HFFc6 (cell line): ENCODE measurements around the gene COL4A2. TPM values are rescaled to one million over a fixed set of nuclear protein-coding genes. Genes with fewer than 3 reads are reported as not detected.

Source experiments
- DNase-seq: peaks from one replicate; pipeline ENCODE4 v3.0.0-alpha.2; 2018
- H3K27ac Mint-ChIP-seq: 2 replicates; pipeline ENCODE4 v1.8.0; 2020; ENCODE audit warnings: mild to moderate bottlenecking, mixed read lengths
- H3K27me3 Mint-ChIP-seq: 2 replicates; pipeline ENCODE4 v1.8.0; 2021; ENCODE audit warnings: mild to moderate bottlenecking, moderate library complexity, mixed read lengths; ENCODE audit not compliant: insufficient read depth
- H3K36me3 Mint-ChIP-seq: 2 replicates; pipeline ENCODE4 v1.8.0; 2021; ENCODE audit warnings: low read depth, mixed read lengths
- H3K4me1 Mint-ChIP-seq: 2 replicates; pipeline ENCODE4 v1.8.0; 2020; ENCODE audit warnings: low read depth, mixed read lengths
- H3K4me3 Mint-ChIP-seq: 2 replicates; pipeline ENCODE4 v1.8.0; 2020; ENCODE audit warnings: mild to moderate bottlenecking, moderate library complexity, mixed read lengths
- H3K9me3 Mint-ChIP-seq: 2 replicates; pipeline ENCODE4 v1.8.0; 2020; ENCODE audit warnings: mild to moderate bottlenecking, mixed read lengths
- long read RNA-seq: library from polyadenylated mRNA; unstranded; transcript quantifications from one replicate; pipeline ENCODE4 v2.0.0, GENCODE V29; 2019
- total RNA-seq, 6 experiments: library from RNA; stranded (reverse); fragmentation: NEBNext Ultra II Directional; extraction: Animal tissue kit (Norgen Biotek cat#: 25700); gene quantifications; 2 replicates in 1 of 6; 3 replicates in 5 of 6; pipeline ENCODE4 v1.2.3, GENCODE V29; 2021
- TF ChIP-seq, protein P1 (sequence below): fragments of 200-600 bp; sonication (generic); IDR thresholded peaks from 2 replicates; pipeline ENCODE4 v1.5.0; 2021; ENCODE audit warnings: antibody characterized with exemption, mild to moderate bottlenecking

The COL4A2 gene
- 100 to 1,000 TPM; 202 to 327 (median 217) TPM for total RNA-seq
- long read RNA-seq, full-length matches to known transcripts: 22 of 75 reads
- long read RNA-seq, partial matches to known transcripts: 49 of 75 reads
- long read RNA-seq, other reads (novel, unspliced or antisense): 4 of 75 reads

DNA sequence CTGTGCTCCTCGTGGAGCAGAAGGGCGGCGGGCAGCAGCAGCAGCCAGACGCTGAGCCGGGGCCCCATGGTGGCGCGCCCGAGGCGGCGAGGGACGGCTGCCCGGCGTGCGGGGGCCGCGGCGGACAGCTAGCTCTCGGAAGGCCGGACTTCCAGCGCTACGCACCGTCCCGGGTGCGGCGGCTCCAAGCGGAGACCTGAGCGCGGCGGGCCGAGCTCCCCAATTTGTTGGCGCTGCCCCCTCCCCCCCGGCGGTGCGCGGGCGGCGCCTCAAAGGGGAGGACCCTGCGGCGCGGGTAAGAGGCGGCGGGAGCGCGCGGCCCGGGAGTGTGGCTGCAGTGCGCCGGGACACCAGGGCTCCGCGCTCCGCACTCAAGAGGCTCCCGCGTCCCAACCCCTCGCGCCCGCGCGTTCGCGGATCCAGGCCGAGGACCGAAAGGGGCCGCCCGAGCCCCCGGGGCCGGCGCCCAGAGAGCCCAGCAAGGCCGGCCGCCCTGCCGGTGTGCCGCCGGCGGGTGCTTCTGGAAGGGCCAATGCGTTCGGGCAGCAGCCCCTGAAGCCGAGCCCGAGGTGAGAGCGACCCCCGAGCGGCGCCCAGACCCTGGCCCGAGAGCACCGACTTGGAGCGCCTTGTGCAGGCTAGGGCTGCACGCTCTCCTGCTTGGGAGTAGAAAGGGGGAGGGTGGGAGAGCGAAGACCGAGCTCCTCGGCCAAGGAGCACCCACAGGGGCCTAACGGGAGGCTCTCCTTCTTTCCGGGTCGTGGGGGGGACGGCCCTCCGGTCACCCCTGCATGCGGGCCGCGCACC, at the start of gene COL4A2, which contains the start of gene COL4A1:
Gene COL4A2 (plus strand): TSS at position 325 of the 807 bp plus-strand sequence. CDS start 620 bp downstream, outside the sequence.
Gene COL4A1 (minus strand): TSS at position 198 of the 807 bp plus-strand sequence. CDS start 130 bp downstream, at position 68.
- Mint-ChIP-seq H3K4me1 (peaks cover 72% of the 10 kb centered on the region), H3K36me3 (peaks cover 37% of the 10 kb centered on the region), H3K27ac (peak within 1 kb of the TSS; percentile 90), H3K4me3 (peak within 1 kb of the TSS; percentile 99), H3K27me3 (peaks cover 2% of the 10 kb centered on the region; the same call in 1 of the 2 replicates), H3K9me3 (no peaks in the 10 kb centered on the region)
- no peak for DNase-seq
- TF ChIP-seq, protein P1, sequence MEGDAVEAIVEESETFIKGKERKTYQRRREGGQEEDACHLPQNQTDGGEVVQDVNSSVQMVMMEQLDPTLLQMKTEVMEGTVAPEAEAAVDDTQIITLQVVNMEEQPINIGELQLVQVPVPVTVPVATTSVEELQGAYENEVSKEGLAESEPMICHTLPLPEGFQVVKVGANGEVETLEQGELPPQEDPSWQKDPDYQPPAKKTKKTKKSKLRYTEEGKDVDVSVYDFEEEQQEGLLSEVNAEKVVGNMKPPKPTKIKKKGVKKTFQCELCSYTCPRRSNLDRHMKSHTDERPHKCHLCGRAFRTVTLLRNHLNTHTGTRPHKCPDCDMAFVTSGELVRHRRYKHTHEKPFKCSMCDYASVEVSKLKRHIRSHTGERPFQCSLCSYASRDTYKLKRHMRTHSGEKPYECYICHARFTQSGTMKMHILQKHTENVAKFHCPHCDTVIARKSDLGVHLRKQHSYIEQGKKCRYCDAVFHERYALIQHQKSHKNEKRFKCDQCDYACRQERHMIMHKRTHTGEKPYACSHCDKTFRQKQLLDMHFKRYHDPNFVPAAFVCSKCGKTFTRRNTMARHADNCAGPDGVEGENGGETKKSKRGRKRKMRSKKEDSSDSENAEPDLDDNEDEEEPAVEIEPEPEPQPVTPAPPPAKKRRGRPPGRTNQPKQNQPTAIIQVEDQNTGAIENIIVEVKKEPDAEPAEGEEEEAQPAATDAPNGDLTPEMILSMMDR: no peak

DNA sequence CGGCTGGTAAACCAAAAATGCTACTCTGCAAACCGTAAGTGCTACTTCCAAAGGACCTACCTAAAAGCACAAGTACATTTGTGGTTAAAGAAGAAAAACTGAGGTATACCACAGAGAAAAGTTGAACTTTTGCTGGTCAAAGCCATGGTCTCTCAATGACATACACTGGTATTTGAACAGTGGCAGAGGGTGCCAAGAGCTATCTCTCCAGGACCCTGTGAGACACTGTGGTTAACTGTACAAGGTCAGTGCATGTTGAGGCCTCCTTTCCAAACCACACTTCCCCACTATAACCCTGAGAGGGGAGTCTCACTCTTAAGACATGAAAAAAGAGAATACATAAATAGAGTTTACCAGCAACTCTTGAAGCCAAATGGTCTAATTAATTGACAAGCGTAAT, 49.7 kb upstream of the COL4A2 start:
- TF ChIP-seq, protein P1: no peak
- no peak overlapping the region for H3K27ac Mint-ChIP-seq
- peaks cover 62% of the 10 kb centered on the region for H3K4me1 Mint-ChIP-seq
- H3K9me3 Mint-ChIP-seq: no peaks in the 10 kb centered on the region
- H3K4me3 Mint-ChIP-seq: no peak overlapping the region
- H3K27me3 Mint-ChIP-seq: no peaks in the 10 kb centered on the region; the same call in 1 of the 2 replicates
- DNase-seq: no peak
- H3K36me3 Mint-ChIP-seq: peaks cover 15% of the 10 kb centered on the region; the same call in 1 of the 2 replicates

DNA sequence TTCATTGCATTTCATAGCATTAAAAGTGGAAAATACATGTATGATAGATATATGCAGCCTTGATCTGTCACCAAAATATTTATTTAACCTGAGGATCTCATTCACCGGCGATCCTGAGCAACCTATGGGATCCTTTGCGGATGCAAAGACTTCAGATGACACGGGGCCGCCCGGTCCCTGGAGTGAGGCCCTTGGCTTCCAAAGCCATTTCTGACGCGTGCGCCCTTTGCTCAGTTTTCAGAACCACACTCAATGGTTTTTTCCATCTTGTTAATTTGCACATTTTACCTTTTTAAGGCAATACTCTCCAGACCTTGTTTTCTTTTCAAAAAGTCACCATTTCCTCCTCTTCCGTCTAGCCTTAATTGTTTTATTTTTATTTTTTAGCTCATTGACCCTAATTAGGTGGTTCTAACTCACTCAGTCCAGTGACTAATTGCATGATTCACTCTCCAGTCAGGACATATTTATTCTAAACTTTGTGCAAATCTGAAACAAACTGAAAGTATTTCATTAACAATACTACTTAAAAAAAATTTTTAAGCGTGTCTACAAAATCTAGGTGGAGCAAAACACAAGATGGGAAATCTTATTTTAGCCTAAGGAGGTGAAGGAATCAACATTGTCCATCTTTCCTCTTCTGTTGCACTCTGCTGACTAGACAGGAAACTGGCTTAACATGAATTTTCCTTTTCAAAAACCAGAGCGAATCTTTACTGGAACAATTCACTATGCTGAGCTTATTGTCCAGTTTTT, 48.0 kb upstream of the COL4A2 start:
- H3K4me3 Mint-ChIP-seq: peak overlapping the region; percentile 66
- peak overlapping the region; percentile 64 for H3K27ac Mint-ChIP-seq
- H3K9me3 Mint-ChIP-seq: no peaks in the 10 kb centered on the region
- peaks cover 15% of the 10 kb centered on the region; the same call in 1 of the 2 replicates for H3K36me3 Mint-ChIP-seq
- DNase-seq: peak; percentile 8
- no peaks in the 10 kb centered on the region; the same call in 1 of the 2 replicates for H3K27me3 Mint-ChIP-seq
- TF ChIP-seq, protein P1: no peak
- H3K4me1 Mint-ChIP-seq: peaks cover 72% of the 10 kb centered on the region

DNA sequence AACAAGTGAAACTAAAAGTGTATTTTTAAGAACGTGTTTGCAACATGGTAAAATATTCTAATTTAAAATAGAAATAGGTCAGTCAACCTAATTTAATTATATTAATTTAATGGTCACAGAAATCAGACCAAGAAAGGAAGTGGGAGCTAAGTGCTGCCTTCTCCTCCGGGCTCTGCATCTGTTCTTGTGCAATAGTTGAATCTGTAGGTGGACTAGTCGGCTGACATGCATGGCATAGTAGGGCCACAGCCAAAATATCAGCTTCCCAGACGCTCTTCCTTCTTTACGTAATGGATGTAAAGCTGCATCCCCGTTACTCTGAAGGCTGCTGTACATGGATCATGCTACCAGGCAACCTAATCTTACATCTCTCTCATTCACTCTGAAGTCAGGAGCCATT, 47.4 kb upstream of the COL4A2 start:
- H3K4me1 Mint-ChIP-seq: peaks cover 72% of the 10 kb centered on the region
- no peak for DNase-seq
- peaks cover 15% of the 10 kb centered on the region; the same call in 1 of the 2 replicates for H3K36me3 Mint-ChIP-seq
- H3K27me3 Mint-ChIP-seq: no peaks in the 10 kb centered on the region; the same call in 1 of the 2 replicates
- TF ChIP-seq, protein P1: no peak
- H3K27ac Mint-ChIP-seq: peak overlapping the region; percentile 64
- peak overlapping the region; percentile 66 for H3K4me3 Mint-ChIP-seq
- H3K9me3 Mint-ChIP-seq: no peaks in the 10 kb centered on the region
